Lung microvascular endothelial cell (primary cell): ENCODE data around the gene OR10A3. TPM values are rescaled to one million over a fixed set of nuclear protein-coding genes. Genes with fewer than 3 reads are reported as not detected.

Experiments used
- DNase-seq, 2 donors: peaks; one replicate each; pipeline versions ENCODE4 v3.0.0 to v3.0.0-alpha.2; 2010; ENCODE audit warnings: low read depth in 2 of 2
- total RNA-seq: library from RNA; depleted of rRNA; stranded (reverse); fragments of >200 nt; gene quantifications from 2 replicates; pipeline ENCODE4 v1.2.1, GENCODE V29; 2014

Gene OR10A3
- total RNA-seq, 1 donor from 2014 or later = not detected

DNA sequence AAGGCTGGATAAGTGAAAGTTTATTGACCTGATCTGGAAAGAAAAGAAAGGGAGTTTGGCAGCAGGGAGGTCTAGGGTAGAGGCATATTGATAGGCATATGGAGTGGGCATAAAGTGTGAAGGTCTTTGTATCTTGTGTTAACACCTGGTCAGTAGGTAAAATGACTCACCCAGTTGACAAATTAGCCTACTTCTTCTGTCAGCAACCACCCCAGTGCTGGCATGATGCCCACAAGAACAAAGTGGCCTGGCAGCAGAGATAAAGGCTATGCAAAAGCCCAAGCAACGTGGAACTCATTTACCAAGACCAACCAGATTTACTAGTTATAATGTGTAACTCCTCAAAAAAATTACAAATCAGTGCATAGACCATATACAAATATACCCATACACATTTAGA, 4.9 kb downstream of the OR10A3 start:
- DNase-seq = no peak

- DNase-seq = no peak
Measured at GRCh38 chr11:7931168-7931567, 10.3 kb downstream of the OR10A3 start, which contains the start of gene OR10A6. Gene OR10A6 (minus strand): TSS chr11:7931268. CDS start chr11:7928662, 2,606 bp downstream.

GRCh38 chr11:7927635-7928034, 13.9 kb downstream of the OR10A3 start:
- DNase-seq = peak in 1 of 2 donors; percentile 8

GRCh38 chr11:7924536-7924935, 17.0 kb downstream of the OR10A3 start:
- no peak for DNase-seq

GRCh38 chr11:7918141-7918540, 23.4 kb downstream of the OR10A3 start:
- DNase-seq = no peak

DNA sequence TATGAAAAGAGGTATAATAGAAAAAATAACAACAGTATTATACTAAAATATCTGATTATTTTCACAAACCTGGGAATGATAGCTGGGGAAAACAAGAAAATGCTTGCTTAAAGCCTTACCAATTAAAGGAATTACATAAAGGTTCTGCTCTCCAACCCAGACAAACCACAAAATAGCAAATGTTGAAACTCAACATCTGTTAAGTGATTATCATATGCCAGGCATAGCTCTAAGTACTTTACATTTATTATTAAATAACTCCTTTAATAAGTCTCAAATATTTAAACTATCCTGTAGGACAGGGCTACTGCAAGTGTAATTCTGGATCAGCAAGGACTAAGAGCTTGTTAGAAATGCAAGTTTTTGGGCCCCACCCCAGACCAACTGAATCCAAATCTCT, 30.5 kb downstream of the OR10A3 start:
- DNase-seq = no peak

DNA sequence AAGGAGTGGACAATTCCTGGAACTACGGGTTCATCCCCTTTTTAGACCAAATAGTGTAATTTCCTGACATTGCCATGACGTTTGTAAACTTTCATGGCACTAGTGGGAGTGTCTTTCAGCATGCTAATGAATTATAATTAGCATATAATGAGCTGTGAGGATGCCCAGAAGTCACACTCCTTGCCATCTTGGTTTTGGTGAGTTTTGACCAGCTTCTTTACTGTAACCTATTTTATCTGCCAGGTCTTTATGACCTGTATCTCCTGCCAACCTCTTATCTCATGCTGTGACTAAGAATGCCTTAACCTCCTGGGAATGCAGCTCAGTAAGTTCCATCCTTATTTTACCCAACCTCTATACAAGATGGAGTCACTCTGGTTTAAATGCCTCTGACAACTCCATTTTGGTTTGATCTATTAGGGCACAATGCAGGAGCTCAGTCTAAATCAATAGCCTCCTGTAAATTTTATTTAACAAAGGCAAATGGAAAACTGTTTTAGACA, 31.2 kb downstream of the OR10A3 start:
- no peak for DNase-seq

- DNase-seq = no peak
Measured at GRCh38 chr11:7909585-7910285, 31.8 kb downstream of the OR10A3 start.

- no peak for DNase-seq
Measured at GRCh38 chr11:7907121-7907520, 34.4 kb downstream of the OR10A3 start.

DNA sequence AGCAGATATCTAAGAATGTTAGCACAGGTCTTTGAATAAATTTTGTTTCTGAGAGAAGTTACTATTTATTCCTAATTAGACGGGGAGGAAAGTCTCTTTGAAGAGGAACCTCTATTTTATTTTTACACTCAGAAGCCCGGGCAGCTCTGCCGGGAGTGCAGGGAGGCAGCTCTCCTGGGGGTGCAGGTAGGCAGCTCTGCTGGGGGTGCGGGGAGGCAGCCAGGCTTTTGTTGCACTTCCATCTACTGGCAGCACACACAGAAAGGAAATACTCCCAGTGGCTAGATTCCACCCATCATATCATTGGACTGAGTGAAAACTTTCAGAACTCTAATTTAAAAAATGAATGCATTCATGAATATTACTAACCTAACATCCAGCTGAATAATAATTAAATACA, 35.0 kb downstream of the OR10A3 start:
- DNase-seq = no peak

GRCh38 chr11:7905961-7906429, 35.5 kb downstream of the OR10A3 start:
- DNase-seq = no peak

GRCh38 chr11:7905549-7905948, 36.0 kb downstream of the OR10A3 start:
- no peak for DNase-seq

DNA sequence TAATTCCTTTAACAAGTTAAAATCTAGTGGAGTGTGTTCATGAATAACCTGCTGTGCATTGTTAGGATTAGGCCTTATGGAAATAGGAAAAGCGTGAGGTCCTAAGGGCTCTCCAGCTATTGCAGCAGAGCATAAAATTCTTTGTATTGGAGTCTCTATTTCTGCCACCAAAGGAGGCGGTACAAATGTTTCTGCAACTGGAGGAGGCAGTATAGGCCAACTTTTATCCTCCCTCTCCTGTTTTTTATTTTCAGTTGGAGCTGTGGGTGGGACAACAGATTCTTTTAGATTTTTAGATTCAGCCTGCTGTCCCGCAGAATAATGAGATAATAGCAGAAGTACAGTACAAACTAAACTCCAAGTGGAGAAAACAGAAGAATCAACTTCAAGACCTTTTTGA, 36.6 kb downstream of the OR10A3 start:
- peak; percentile 19 to 52 for DNase-seq

DNA sequence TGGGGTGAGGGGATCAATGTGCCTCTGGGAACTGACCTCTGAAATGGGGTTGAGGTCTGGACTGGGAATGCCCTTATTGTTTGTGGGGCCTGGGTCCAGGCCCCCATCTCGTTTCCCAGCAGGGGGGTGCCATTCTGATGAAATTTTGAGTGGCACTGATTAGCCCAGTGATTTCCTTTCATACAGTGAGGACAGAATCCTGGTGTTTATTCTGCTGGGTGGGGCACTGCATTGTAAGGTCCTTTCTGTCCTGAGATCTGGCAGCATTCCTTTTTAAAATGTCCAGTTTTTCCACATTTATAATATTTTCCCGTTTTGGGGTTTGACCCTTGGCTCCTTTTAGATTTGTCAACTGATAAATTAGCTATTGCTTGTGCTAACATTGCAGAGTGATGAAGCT, 37.6 kb downstream of the OR10A3 start:
- no peak for DNase-seq

DNA sequence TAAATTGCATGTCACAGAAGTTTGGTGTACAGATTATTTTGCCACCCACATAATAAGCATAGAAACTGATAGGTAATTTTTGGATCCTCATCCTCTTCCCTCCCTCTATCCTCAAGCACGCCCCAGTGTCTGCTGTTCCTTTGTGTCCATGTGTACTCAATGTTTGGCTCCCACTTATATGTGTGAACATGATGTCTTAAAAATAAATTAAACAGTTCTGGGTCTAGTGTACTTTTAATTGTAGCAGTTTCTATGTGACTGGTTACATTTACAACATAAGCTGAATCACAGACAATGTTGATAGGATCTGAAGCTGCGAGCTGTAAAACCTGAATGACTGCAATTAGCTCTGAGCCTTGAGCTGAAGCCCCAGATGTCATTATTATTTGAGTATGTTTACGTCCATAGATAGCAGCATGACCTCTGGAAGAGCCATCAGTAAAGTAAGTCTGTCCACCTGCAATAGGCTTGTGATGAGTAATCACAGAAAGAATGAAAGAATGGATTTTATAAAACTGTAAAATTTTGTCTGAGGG, 40.1 kb downstream of the OR10A3 start:
- no peak for DNase-seq

- no peak for DNase-seq
Measured at GRCh38 chr11:7900686-7901085, 40.8 kb downstream of the OR10A3 start.

- no peak for DNase-seq
Measured at GRCh38 chr11:7899418-7899817, 42.1 kb downstream of the OR10A3 start.

GRCh38 chr11:7898666-7899283, 42.7 kb downstream of the OR10A3 start:
- DNase-seq = no peak

DNA sequence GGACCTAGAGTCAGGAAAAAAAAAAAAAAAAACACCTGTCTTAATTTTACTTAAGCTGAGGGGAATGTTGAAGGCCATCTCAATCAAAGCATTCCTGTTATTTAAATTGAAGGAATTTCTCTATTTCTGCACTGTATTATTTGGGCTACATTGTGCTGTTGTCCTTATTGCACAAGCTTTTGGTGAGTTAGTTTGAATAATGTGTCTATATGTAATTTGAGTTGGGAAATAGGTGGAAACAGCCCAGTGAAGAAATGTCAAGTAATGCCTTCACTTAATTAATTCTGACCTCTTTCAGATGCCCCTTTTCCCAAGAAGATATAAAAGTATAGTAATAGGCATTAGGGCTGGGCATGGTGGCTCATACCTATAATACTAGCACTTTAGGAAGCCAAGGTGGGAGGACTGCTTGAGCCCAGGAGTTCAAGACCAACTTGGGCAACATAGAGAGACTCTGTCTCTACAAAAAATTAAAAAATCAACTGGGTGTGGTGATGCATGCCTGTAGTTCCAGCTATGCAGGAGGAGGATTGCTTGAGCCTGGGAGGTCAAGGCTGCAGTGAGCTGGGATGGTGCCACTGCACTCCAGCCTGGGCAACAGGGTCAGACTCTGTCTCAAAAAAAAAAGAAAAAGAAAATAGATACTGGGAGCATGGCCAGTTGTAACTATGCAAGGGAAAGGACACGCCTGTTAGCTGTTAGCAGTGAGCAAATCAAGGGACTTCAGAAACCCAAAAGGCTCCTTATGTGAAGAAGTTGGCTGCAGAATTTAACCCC, 45.3 kb downstream of the OR10A3 start:
- DNase-seq = no peak

DNA sequence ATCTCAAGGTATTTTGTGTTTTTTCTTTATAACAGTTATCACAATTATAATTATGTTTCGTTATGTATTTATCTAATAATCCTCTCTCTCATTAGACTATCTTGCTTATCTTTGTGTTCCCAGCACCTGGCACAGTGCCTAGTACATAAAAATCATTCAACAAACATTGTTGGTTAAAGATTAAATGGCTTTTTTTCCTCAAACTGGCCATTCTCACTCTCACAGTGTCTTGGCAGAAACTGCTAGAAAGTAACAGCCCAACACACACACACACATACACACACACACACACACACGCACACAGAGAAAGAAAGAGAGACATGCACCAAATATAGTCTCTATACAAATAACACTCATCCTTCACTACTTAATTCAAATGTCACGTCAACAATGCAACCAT, 47.3 kb downstream of the OR10A3 start:
- DNase-seq = no peak

GRCh38 chr11:7893796-7894195, 47.7 kb downstream of the OR10A3 start:
- no peak for DNase-seq

GRCh38 chr11:7892840-7893254, 48.7 kb downstream of the OR10A3 start:
- DNase-seq = peak; percentile 69 to 71
